OCI-LY7 (cell line): ENCODE data around the gene MUC5B. TPM values are rescaled to one million over a fixed set of nuclear protein-coding genes. Genes with fewer than 3 reads are reported as not detected.

ENCODE experiments used
- BruUV-seq: library from RNA; stranded (reverse); fragments of 400-500 nt; replicated peaks from 2 replicates; lab custom pipeline; 2021; lab: Mats Ljungman, UMichigan
- CTCF ChIA-PET: fragments of 300-600 bp; sonication (Branson Sonifier 250); formaldehyde crosslinking; loops from one replicate; lab custom pipeline; 2022; ENCODE audit warnings: antibody characterized with exemption; ENCODE audit not compliant: unreplicated experiment; lab: Charles Lee
- POLR2A ChIA-PET: fragments of 300-600 bp; sonication (Branson Sonifier 250); formaldehyde crosslinking; loops from one replicate; lab custom pipeline; 2022; ENCODE audit warnings: antibody characterized with exemption; lab: Charles Lee
- DNase-seq: peaks from one replicate; pipeline ENCODE4 v3.0.0-alpha.2; 2015; ENCODE audit warnings: low spot score
- H2AFZ ChIP-seq: fragments of 200-600 bp; sonication (generic), shearing (Covaris generic); 2 replicates; pipeline ENCODE4 v1.6.1; 2014; ENCODE audit warnings: mild to moderate bottlenecking, antibody characterized with exemption, low read length, moderate library complexity
- H3K27ac ChIP-seq: fragments of 200-600 bp; sonication (generic); 2 replicates; pipeline ENCODE4 v1.5.1; 2014; ENCODE audit warnings: mixed run types, low read depth, mild to moderate bottlenecking, moderate library complexity, low read length, inconsistent platforms; ENCODE audit not compliant: poor library complexity, severe bottlenecking
- H3K36me3 ChIP-seq: fragments of 200-600 bp; sonication (generic); 2 replicates; pipeline ENCODE4 v1.6.1; 2014; ENCODE audit warnings: mild to moderate bottlenecking, antibody characterized with exemption, low read length, moderate library complexity, mixed read lengths; ENCODE audit not compliant: insufficient read depth
- H3K4me1 ChIP-seq: fragments of 200-600 bp; sonication (generic); 2 replicates; pipeline ENCODE4 v1.5.1; 2014; ENCODE audit warnings: mild to moderate bottlenecking, low read length; ENCODE audit not compliant: insufficient read depth, poor library complexity, severe bottlenecking
- H3K4me2 ChIP-seq: fragments of 200-600 bp; sonication (generic); 2 replicates; pipeline ENCODE4 v1.6.1; 2014; ENCODE audit warnings: mild to moderate bottlenecking, low read length
- H3K4me3 ChIP-seq: fragments of 200-600 bp; sonication (generic); 2 replicates; pipeline ENCODE4 v1.5.1; 2014; ENCODE audit warnings: mild to moderate bottlenecking, low read depth, low read length; ENCODE audit not compliant: poor library complexity, severe bottlenecking
- H3K79me2 ChIP-seq: fragments of 200-600 bp; sonication (generic); 2 replicates; pipeline ENCODE4 v1.6.1; 2016; ENCODE audit warnings: low read depth, mild to moderate bottlenecking, low read length, moderate library complexity, mixed read lengths; ENCODE audit not compliant: insufficient read depth
- H3K9me2 ChIP-seq: fragments of 200-600 bp; sonication (generic); 2 replicates; pipeline ENCODE4 v1.6.1; 2016; ENCODE audit warnings: mild to moderate bottlenecking, low read length, mixed read lengths; ENCODE audit not compliant: insufficient read depth
- H3K9me3 ChIP-seq: fragments of 200-600 bp; sonication (generic); 2 replicates; pipeline ENCODE4 v1.6.1; 2014; ENCODE audit warnings: mild to moderate bottlenecking, mixed run types, low read length, mixed read lengths
- H4K20me1 ChIP-seq: fragments of 200-600 bp; sonication (generic); 2 replicates; pipeline ENCODE4 v1.6.1; 2014; ENCODE audit warnings: mild to moderate bottlenecking, antibody characterized with exemption, low read length, moderate library complexity, mixed read lengths; ENCODE audit not compliant: insufficient read depth
- CTCF ChIP-seq: fragments of 200-600 bp; sonication (generic); conservative IDR thresholded peaks from 2 replicates; pipeline ENCODE4 v1.5.1; 2014; ENCODE audit warnings: mild to moderate bottlenecking, antibody characterized with exemption, low read length, moderate library complexity, mixed read lengths
- EZH2phosphoT487 ChIP-seq: fragments of 200-600 bp; sonication (generic); IDR thresholded peaks from 2 replicates; pipeline ENCODE4 v1.6.1; 2018; ENCODE audit warnings: low read depth, borderline replicate concordance, mild to moderate bottlenecking, mixed run types, antibody characterized with exemption, low read length, moderate library complexity, mixed read lengths
- intact Hi-C: fragments of 100-400 bp; cut with micrococcal nuclease; formaldehyde crosslinking; loops from one replicate; pipeline ENCODE4 v1.10.0; 2022; ENCODE audit not compliant: unreplicated experiment
- total RNA-seq, 2 experiments: library from RNA; depleted of rRNA in 1 of 2; stranded (reverse); fragments of >200 nt in 1 of 2; shearing (Covaris generic) in 1 of 2; gene quantifications; 2 replicates each; pipeline ENCODE4 v1.2.3, GENCODE V29; 2014 to 2022

The MUC5B gene
- total RNA-seq, 2 experiments from 2014 or later: under 0.01 TPM; not detected in 1

- Histone ChIP-seq H3K9me3 (no peaks in the 10 kb centered on the region), H3K4me3 (no peak overlapping the region), H4K20me1 (no peaks in the 10 kb centered on the region), H3K79me2 (no peaks in the 10 kb centered on the region), H3K36me3 (peaks cover 32% of the 10 kb centered on the region), H2AFZ (no peak overlapping the region), H3K4me2 (no peak overlapping the region), H3K9me2 (no peaks in the 10 kb centered on the region), H3K4me1 (no peaks in the 10 kb centered on the region), H3K27ac (no peak overlapping the region)
- intact Hi-C loops: no loop called here
- ChIA-PET CTCF (no interaction called here), POLR2A (no interaction called here)
- DNase-seq: no peak
- TF ChIP-seq CTCF (no peak), EZH2phosphoT487 (no peak)
- no TSS peak for BruUV-seq
Observed at GRCh38 chr11:1285316-1285744, 62.5 kb downstream of the MUC5B start.

GRCh38 chr11:1285876-1286275 lies 63.0 kb downstream of the MUC5B start:
- ChIA-PET POLR2A (no interaction called here), CTCF (no interaction called here)
- BruUV-seq: no TSS peak
- Histone ChIP-seq H2AFZ (no peak overlapping the region), H3K79me2 (no peaks in the 10 kb centered on the region), H3K9me3 (no peaks in the 10 kb centered on the region), H3K4me2 (no peak overlapping the region), H3K4me3 (no peak overlapping the region), H3K27ac (no peak overlapping the region), H4K20me1 (no peaks in the 10 kb centered on the region), H3K9me2 (no peaks in the 10 kb centered on the region), H3K4me1 (no peaks in the 10 kb centered on the region), H3K36me3 (peaks cover 33% of the 10 kb centered on the region)
- intact Hi-C loops: no loop called here
- no peak for DNase-seq
- TF ChIP-seq CTCF: no peak
- no peak for TF ChIP-seq EZH2phosphoT487

DNA sequence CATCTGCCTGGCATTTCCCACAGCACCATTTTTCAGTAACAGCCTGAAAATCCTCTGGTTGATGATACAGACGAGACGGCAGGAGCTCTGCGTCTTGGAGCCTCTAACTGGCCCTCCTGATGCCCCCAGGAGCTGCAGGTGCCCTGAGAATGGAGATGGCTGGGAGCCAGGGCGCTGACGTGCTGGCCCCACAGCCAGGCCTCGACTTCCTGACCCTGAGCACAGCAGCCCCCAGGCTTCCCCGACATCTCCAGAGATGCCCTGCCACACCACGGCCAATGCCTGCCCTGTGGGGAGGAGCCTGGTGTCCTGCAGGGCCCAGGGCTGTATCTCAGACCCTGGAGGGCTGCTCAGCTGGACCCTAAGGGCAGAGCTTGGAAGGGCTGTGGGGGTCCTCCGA lies 65.1 kb downstream of the MUC5B start:
- Histone ChIP-seq H3K4me1 (no peaks in the 10 kb centered on the region), H3K27ac (no peak overlapping the region), H3K4me3 (no peak overlapping the region), H3K36me3 (peaks cover 33% of the 10 kb centered on the region), H3K79me2 (no peaks in the 10 kb centered on the region), H2AFZ (no peak overlapping the region), H3K4me2 (no peak overlapping the region), H3K9me3 (no peaks in the 10 kb centered on the region), H4K20me1 (no peaks in the 10 kb centered on the region), H3K9me2 (no peaks in the 10 kb centered on the region)
- ChIA-PET CTCF (no interaction called here), POLR2A (no interaction called here)
- no peak for DNase-seq
- intact Hi-C loops: no loop called here
- no TSS peak for BruUV-seq
- TF ChIP-seq CTCF (no peak), EZH2phosphoT487 (no peak)
